HG02759 (cell line): Measurements from ENCODE around the gene FBXO31.
"Not testable (repeated sequence)": the region's sequence is repeated elsewhere in the genome, so short reads cannot be mapped to it uniquely, and the experiment has no call there.

Experiments
- ATAC-seq: cut with Tn5 transposase; IDR thresholded peaks from one replicate; pipeline ENCODE4 v1.9.1; 2021; ENCODE audit warnings: mild to moderate bottlenecking, moderate library complexity; ENCODE audit not compliant: unreplicated experiment

FBXO31 gene

DNA sequence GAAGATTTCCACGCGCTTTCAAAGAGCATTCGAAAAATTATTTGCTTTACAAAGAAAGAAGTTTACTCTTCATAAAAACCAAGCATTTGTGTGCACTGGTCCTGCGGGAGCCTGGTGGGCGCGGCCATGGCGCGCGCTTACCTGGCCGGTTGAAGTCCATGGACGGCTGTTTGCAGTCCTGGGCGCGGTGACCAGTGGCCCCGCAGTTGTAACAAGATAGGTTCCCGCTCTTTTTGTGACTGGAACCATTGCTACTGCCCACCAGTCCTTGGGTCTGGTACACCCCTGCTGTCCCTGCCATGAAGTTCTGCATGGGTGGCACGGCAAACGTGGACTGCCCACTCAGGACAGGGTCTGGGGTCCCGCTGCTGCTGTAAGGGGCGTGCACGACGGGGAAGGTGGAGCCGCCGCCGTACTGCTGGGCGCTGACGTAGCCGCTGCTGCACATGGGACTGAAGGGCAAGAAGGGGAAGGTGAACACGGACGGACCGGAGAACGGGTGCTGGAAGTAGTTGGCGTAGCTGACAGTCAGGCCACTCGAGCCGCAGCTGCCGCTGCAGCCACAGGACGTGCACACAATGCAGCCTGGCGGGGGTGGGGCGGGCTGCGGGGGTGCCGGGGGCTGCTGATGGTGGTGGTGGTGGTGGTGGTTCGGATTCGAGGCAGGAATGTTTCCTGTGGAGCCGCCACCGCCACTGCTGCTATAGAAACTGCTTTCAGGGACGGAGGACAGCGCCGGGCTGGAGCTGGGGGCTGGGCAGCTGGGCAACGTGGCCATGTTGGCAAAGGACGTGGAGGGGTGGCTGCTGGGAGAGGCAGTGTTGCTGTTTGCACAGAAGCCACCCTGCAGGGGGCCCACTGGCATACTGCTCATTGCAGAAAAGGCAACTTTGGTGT is 28.0 kb upstream of the FBXO31 start:
- ATAC-seq = no peak

DNA sequence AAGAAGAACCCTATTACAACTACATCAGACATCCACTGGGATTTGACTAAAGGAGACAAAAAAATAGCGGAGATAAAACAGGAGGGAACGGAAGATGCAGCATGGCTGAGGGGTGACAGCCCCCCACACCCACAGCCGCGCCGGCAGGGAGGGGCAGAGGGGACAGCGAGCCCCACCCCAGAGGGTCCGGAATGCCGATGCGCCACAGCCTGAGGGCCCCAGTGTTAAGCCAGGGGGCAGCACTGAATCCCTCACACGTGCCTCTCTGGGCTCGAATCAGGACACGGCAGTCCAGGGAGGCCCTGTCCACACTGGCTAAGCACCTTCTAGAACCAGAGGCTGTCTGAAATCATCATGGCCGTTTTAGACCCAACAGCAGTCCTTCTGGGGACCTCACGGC is 27.4 kb upstream of the FBXO31 start:
- no peak for ATAC-seq

DNA sequence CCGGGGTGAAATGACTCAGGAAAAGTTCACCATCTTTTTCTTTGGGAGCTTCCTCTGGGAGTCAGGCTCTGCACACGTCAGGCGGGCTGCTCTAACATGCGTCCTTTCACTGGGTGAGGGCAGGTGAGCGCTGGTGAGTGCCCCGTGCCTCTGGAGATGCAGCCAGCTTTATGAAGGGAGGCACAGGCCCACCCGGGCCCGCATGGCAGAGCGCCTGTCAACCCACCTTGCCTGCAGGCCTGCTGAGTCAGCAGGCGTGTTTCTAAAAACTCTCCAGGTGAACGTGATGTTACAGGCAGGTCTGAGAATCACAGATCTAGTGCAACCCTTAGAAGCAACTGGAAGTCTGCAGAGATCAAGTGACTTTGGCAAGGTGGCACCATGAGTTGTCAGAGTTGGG is 27.0 kb upstream of the FBXO31 start:
- ATAC-seq = no peak

DNA sequence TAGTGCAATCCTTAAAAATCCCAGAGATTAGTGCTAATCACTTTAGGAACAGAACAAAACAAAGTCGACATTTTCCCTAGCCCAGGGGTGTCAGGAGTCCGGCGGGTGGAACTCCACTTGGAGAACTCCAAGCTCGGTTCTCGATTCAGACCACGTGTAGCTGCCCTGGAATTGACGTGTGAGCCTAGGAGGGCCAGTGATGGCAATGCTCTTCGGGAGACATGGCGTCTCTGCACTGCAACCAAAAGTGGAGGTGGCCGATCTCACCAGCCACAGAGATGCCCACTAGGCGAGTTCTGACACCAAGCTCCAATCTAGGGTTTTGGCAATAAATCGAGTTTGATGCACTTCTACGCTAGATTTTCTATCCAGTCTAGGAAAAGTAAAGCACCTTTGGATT is 26.2 kb upstream of the FBXO31 start:
- no peak for ATAC-seq

DNA sequence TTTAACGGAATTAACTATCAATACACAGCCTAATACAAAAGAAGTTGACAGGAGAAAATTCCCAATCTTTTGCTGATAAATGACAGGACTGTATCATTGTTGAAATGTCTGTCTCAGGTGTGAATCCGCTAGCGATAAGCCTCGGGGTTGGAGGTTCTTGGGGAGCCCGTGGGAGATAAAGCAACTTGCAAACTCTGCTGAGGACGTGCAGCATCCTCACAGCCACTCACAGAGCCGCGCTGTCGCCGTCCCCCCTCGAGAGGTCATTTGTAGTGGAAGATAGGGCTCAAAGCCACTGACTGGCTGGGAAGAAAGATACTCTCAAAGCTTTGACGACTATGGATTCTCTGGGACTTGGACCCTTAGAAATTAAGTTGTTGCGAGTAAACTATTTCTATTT is 25.6 kb upstream of the FBXO31 start:
- ATAC-seq = no peak

DNA sequence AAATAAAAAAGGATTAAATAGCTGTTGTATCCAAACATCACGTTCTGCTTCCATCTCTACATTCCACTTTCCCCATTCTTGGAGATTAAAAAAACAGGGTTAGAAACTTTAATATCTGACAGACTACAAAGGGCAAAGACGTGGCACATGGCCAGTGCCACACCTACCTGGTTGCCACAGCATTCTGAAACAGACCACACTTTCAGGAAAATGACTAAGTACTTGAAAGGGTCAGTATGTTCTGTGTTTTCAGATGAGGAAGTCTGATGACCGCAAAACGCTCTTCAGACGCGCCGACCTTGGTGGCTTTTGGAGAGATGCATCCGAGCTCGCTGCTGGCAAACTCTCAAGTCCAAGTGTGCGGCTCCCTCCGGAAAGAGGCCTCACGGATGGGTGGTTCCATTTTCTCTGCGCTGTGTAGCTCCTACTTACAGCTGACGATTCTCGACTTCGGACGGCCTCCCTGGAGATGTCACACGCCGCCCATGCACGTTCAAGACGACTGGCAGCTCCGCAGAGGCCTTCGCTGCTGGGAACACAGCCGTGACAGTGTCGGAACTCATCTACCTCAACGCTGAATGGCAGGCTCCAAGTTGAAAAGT is 24.0 kb upstream of the FBXO31 start:
- ATAC-seq = no peak

DNA sequence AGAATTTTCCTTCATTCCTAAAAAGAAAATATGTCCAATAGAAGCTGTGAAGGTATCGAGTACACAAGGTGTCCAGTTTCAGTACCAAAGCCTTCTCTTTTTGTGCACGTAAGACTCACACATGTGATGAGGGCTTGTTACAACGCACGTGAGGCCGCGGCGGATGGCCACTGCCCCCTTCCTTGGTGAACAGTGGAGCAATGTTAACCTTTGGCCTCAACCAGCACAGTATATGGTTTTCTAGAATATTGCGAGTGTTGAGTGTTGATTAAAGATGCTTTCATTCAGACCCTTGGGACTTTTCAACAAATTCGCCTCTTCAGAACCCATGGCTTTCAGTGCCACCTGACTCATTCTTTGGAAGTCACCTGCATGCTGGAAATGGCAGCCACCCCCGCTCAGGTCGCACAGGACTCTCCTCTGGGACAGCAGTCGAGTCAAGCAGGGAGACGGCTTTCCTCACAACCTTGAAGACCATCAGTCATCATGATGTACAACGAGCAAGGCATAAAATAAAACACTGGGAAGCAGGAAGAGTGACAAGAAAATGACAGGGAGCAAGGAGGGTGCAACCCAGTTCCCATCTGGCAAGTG is 23.0 kb upstream of the FBXO31 start:
- no peak for ATAC-seq

DNA sequence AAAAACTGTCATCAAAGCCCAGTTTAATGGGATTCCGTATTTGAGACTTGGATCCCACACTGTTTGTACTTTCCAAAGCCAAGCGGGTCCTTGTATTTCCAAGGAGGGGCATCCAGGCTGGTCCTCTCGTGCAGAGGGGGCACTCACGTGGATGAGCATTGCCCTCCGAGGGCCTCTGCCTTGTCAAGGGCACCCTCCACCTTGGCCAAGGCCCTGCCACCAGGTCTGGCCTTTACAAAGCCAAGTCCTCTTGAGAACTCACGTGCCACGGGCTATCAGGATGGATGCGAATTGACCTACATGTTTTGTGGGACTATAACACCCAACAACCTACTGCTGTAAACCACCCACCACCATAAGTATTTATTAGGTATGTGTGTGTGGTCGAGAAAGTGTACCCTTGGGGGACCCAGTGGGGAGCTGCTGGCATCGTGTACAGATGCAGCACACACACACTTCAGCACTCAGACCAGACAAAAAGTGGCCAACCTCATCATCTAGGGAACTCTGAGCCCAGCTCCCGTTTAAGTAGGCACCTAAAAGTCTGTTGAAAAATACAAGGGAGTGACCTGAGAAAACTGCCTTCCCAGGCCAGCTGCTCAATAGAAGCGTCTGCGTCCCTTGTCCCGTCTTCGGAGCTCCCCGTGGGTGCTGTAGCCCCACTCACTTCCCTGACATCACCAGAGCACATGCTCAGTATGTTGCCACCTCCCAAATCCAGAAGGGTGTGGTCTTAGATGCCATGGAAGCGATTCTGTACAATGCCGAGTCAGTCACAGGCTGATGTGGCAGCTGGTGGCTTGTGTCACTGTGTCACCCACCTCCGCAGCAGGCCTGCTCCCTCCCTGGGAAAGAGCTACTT is 21.4 kb upstream of the FBXO31 start:
- ATAC-seq = no peak

DNA sequence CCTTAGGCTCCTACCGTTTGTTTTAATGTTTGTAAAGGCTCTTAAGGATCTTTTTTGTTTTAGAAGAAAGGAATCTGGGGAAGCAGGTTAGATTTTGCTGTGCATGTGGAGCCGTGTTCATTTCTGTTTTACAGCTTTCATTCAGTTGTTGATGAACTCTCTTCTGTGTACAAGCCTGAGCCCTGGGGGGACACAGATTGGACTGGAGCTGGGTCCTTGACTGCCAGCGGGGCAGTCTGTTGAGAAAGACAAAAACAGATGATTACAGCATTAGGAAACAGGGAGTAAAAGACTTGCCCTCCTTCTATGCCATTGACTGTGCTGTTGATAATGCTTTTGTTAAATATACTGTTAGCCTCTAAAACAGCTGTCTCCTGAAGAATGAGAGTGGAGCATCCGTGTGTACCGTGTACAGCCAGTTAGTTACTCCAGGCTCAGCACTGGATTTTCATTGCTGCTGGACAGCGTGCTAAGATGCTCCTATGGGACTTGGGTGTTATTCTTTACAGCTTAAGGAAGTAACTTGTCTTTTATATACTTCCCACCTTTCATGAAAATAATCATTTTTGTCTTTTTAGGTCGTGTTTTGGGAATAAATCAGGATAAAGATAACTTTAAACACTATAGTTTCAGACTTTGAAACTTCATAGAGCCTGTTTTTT is 11.7 kb upstream of the FBXO31 start:
- ATAC-seq = no peak

DNA sequence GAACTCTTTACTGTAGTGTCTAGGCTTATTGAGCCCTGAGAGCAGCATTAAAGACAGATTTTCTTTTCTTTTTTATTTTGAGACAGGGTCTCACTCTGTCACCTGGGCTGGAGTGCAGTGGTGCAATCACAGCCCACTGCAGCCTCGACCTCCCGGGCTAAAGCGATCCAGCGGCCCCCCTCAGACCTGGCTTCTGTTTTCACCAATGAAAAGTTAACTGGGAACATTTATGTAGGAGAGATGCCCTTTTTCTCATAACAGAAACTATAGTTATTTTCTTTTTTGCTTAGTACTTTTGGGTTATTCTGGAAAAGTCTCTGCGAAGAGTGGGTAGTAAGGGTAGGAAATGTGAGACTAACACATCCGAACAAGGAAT is 10.1 kb upstream of the FBXO31 start:
- ATAC-seq = no peak

DNA sequence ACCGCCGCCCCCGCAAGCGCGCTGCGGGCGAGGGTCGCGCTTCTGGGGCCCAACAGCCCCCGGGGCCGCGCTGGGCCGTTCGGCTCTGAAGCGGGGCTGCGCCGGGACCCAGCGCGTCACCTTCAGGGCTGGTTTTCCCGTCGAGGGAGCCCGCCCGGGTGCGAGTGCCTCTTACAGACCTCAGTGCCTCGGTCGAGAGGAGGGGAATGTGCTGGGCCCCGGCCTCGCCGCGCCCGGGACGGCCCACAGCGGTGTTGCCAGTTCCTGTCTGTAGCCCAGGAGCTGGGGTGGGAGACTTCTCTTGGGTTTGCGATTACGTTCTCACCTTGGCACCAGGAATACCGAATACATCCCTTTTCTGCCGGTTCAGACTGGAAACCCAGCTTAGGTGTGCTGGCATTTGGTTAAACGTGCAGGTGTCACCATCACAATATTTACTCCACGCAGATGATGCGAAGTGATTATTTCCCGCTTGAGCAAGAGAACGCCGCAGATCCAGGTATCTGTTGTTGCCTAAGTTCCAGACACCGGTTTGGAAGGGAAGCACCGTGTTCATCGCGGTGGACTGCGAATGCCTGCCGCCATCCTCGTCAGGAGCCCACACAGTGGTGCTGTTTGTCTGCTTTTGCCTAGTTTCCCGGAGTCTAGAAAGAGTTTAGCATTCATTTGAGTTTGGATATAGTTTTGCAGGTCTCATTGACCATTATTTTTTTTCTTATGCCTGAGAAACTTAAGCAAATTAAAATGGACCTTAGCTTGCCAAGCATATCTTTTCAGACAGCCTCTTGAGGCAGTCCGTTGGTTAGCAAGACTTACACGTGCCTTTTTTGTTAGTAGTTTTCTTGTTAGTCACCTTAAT is 9.5 kb upstream of the FBXO31 start:
- ATAC-seq = no peak

DNA sequence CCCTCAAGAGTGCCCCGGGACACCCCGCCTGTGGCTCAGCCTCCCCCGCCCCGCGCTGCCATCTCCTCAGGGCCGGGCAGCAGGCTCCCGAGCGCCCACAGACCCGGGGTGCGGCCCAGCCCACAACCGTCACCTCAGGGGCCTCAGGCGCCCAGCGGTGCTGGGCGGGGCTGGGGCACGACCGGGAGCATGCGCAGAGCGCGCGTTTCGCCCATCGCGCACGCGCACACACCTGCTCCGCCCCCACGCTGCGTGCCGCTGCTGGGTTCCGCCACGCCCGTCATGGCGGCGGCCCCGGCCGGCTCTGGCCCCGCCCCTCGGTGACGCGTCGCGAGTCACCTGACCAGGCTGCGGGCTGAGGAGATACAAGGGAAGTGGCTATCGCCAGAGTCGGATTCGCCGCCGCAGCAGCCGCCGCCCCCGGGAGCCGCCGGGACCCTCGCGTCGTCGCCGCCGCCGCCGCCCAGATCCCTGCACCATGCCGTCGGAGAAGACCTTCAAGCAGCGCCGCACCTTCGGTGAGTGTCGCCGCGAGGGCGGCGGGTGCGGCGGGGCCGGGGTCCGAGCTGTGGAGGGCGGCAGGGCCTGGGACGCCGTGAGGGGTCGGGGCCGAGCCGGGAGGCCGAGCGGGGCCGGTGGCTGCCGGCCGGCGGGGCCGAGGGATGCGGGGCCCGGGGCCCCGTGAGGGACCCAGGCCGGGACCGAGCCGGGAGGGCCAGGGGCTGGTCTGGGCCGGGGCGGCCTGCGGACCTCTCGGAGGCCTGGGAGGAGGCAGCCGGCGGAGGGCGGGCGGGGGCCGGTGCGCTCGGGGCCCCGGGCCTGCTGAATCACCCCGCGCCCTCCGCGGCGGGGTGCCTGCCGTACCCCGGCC is 8.6 kb upstream of the FBXO31 start, which contains the start of gene MAP1LC3B:
Gene MAP1LC3B (plus strand): TSS at position 387 of the 871 bp plus-strand sequence. CDS start 92 bp downstream, at position 479.
- ATAC-seq = peak; percentile 69

DNA sequence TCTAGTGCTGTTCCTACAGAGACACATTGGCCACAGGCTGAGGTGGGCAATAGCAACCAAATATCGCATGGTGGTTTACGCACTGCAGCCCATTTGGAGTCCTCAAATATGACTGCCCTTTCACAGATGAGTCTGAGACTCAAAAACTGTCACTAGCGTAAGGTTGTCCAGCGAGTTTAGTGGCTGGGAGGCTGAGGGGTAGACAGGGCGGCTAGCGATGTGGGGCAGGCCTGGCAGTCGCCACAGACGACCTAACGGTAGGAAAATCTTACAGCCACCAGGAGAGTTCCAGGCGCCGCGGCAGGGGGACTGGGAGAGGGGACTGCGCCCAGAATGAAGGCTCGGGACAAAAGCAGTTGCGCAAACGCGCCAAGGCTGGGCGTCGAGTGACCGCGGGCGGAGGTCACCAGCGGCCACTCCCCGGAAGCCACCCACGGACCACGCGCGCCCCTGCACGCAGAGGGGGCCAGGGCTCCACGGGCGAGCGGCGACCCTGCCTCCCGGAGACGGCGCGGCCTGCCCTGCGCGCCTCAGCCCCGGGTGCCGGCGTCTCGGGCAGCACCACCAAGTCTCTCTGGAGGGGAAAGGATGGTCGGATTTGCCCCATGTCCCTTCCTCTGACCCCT is 7.9 kb upstream of the FBXO31 start:
- ATAC-seq = peak; percentile 20

DNA sequence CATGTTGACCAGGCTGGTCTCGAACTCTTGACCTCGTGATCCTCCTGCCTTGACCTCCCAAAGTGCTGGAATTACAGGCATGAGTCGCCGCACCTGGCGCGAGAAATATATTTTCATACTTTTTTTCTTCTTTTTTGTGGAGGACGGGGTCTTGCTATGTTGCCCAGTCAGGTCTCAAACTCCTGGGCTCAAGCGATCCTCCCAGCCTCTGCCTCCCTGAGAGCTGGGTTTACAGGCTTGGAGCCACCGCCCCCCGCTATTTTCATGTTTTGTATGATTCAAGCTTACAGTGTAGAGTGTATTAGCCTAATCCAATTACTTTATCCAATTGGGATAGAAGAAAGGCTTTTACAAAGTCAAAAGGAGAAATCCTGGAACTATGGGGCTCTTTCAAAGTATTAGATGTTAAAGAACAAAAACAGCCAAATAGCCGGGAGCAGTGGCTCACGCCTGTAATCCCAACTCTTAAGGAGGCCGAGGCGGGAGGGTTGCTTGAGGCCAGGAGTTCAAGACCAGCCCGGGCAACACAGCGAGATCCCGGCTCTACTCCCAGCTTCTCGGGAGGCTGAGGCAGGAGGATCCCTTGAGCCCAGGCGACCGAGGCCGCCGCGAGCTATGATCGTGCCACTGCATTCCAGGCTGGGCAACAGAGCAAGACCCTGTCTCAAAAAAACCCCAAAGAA is 7.2 kb upstream of the FBXO31 start:
- ATAC-seq = no peak

DNA sequence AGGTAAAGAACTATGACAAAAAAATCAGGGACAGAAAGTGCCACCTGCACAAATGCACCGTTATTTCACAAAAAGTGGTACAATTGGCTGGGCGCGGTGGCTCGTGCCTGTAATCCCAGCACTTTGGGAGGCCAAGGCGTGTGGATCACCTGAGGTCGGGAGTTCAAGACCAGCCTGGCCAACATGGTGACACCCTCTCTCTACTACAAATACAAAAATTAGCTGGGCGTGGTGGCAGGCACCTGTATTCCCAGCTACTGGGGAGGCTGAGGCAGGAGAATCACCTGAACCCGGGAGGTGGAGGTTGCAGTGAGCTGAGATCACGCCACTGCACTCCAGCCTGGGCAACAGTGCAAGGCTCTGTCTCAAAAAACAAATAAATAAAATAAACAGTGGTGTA is 6.3 kb upstream of the FBXO31 start:
- ATAC-seq = not testable (repeated sequence)

DNA sequence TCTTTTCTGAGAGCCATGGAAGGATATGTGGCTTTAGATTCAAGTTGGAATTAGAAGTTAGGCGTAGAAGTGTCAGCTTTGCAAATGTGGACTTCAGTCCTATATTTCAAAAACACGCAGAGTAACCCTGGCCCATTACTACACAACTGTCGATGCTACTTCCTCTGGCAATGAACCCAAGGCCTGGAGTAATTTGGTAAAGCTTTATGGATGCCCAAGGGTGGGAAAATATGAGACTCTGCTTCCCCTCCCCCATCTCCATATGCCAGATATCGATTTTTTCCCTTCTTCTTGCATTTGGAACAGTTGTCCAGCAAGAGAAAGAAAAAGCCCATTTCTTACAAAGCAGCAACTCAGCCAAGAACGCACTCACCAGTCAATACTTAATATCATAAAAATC is 5.7 kb upstream of the FBXO31 start:
- ATAC-seq = no peak

DNA sequence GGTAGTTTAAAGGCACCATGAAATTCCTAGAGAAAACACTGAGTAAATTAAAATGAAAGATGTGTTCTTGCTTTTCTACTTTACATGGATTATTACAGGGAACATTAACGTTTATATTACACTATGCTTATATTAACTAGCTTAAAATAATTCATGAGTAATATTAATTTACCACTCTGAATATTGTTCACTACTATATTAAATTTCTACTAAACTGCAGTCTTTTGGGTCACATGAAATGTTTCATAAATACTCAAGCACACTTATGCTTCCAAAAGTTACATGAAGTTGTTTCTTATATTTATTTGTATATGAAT is 5.2 kb upstream of the FBXO31 start:
- no peak for ATAC-seq
